Superior temporal gyrus (tissue), 1 donor: Measurements from ENCODE around the gene BGN.
A peak's percentile ranks its signal among the peaks of the same experiment; 100 is the strongest.

Source experiments
- DNase-seq: peaks from one replicate; pipeline ENCODE4 v3.0.0-alpha.2; 2016; ENCODE audit errors: extremely low spot score

Gene BGN

GRCh38 chrX:153504445-153505016 lies 9.8 kb downstream of the BGN start:
- DNase-seq: no peak

- DNase-seq: no peak
These were observed 10.6 kb downstream of the BGN start for GRCh38 chrX:153505361-153505760.

DNA sequence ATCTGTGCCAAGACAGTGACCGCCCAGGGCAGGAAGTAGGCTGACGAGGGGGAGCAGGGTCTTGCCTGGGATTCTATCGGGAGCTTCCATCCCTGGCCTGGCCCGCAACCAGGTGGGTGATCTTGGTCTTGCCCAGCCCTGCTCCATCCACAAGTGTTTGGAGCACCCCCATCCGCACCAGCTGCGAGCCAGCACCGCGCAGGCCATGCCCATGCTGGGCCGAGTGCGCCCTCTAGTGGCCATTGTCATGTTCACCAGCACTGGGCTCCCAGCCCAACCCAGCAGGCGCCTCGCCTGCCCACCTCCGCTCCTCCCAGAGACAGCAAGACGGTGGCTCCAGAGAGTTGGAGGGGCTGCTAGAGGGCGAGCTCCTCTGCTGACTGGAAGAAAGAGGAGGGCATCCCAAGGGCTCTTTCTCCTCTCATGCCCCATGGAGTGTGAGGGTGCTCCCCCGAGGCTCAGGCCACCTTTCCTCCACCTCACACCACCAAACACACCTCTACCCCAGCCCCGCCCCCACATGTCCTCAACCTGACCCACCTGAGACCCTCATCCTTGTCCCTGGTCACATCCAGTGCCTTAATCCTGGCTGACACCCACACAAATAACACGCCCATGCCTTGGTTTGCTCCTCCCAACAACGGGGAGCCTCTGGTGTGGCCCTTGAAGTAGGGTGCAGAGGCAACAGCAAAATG lies 12.9 kb downstream of the BGN start:
- peak; percentile 77 for DNase-seq

GRCh38 chrX:153509592-153509991 lies 14.8 kb downstream of the BGN start:
- DNase-seq: no peak

DNA sequence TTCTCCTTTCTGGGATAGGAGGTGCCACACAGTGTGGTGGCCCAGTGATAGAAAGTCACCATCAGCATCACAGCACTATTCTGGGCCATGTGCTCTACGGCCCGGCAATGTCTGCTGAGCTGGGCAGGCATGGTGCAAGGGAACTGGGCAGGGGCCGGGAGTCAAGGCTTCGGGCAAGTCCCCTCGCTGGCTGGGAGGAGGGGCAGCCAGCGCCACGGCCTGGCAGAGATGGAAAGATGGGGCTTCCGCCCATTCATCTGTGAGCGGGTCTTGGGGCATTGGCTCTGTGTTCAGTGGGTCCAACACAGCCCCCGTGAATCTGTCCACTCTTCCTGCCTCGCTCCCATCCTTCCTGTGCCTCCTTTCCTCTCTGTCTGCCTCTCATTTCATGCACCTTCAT lies 15.6 kb downstream of the BGN start:
- DNase-seq: no peak

DNA sequence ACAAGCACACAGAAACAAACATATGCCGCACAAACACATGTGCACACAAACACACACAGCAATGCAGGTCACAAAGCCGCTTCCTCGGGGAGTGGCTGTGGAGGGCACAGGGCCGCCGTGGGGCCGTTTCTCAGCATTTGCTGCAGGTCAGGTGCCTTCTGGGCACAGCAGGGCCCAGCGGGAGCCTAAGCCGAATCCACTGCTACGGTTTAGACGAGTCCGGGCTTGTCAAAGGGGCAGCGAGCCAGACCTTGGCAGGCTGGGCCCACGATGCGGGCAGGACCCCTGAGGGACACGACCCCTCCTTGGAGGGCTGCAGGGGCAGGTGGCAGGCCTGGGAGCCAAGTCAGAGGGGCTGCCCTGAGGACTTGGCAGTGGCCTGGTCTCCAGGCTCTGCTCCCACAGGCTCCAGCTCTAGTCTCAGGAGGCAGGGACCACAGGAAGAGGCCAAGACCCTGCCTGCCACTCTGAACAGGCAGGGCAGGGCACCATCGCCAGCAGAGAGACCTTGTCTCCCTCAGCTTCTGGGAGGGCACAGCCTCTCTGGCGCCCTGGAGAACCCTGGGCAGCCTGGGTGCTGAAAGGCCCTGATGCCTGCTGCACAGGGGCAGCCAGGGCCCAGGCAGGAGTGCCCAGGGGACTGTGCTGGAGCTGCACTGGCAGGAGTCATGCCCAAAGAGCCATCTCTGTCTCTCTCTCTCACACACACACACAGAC lies 17.2 kb downstream of the BGN start:
- no peak for DNase-seq

DNA sequence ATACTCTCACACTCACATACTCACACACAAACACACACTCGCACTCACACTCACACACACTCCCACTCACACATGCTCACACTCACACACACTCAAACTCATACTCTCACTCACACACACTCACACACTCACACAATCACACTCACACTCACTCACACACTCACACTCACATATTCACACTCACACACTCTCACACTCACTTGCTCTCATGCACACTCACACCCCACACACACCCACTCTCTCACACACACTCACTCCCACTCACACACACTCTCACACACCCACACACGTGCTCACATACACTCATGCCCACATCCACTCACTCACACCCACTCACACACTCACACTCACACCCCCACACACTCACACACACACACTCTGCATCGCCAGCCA lies 17.7 kb downstream of the BGN start:
- DNase-seq: no peak

GRCh38 chrX:153513265-153513664 lies 18.5 kb downstream of the BGN start:
- no peak for DNase-seq

DNA sequence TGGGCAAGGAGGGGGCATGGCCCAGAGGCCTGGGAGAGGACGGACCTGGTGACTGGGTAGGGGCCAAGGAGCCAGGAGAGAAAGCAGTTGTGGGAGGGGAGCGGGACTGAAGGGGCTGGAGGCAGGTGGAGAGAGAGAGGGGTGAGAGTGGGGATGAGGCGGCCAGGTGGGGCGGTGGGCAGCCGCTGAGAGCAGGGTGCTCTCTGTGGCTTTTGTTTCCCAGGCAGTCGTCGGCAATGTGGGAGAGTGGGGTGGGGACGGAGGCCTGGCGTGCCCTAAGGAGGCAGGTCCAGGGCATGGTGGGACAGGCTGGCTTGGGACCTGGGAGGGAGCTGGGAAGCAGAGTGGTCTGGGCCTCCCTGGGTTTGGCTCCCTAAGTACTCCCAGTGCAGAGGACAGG lies 19.5 kb downstream of the BGN start:
- DNase-seq: no peak

GRCh38 chrX:153515435-153515834 lies 20.7 kb downstream of the BGN start:
- no peak for DNase-seq

DNA sequence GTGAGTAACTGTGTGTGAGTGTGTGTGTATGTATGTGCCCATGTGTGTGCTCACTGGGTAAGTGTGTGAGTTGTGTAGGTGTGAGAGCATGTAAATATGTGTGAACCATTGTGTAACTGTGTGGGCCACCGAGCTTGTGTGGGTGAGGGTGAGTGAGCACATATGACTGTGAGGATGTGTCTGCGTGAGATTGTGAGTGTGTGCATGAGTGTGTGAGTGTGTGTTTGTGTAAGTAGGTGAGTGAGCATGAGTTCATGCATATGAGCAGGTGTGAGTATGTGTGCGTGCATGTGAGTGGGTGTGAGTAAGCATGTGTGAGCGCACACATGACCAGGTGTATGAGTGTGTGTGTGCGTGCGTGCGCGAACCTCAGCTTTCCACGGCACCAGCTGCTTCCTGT lies 21.3 kb downstream of the BGN start:
- no peak for DNase-seq

- DNase-seq: no peak
These were observed 22.6 kb downstream of the BGN start, which contains the start of gene ATP2B3 for GRCh38 chrX:153517423-153517822. Gene ATP2B3 (plus strand): TSS chrX:153517642. CDS start chrX:153536248, 18,606 bp downstream.

DNA sequence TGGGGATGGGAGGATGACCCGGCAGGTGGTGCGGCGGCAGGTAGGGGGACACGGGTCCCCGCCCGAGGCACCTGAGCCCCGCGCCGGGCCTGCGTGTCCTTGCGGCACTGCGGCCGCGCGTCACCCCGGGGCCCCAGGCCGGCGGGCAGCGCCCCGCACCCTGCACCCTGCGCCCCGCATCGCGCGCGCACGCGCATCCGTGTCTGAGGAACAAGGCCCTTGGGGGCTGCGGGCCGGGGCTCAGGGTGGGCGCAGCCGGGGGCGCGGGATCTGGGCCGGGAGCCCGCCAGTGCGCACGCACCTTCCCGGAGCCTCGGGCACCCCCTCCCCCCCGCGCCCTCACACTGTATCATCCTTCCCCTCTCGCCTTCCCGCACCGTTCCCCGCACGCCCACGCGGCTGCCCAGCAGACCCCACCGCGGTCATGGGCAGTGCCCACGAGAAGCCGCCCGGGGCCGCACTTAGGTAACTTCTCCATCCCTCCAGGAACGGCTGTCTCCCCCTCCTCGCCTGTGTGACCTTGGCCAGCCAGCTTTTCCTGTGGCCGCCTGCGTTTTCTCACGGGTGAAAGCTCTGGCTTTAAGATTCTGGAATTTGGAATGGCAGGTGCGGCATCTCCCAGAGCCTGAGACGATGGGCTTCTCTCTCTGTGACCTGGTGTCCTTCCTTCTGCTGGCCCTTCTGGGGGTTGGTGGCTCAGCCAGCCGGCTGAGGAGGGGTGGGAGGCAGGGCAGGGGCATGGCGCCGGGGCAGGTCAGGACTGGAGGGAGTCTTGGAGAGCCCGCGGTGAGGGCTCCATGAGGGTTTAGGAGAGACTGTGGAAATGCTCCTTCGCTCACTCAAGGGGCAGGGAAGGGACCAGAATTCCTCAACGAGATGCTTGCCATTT lies 23.4 kb downstream of the BGN start:
- no peak for DNase-seq

DNA sequence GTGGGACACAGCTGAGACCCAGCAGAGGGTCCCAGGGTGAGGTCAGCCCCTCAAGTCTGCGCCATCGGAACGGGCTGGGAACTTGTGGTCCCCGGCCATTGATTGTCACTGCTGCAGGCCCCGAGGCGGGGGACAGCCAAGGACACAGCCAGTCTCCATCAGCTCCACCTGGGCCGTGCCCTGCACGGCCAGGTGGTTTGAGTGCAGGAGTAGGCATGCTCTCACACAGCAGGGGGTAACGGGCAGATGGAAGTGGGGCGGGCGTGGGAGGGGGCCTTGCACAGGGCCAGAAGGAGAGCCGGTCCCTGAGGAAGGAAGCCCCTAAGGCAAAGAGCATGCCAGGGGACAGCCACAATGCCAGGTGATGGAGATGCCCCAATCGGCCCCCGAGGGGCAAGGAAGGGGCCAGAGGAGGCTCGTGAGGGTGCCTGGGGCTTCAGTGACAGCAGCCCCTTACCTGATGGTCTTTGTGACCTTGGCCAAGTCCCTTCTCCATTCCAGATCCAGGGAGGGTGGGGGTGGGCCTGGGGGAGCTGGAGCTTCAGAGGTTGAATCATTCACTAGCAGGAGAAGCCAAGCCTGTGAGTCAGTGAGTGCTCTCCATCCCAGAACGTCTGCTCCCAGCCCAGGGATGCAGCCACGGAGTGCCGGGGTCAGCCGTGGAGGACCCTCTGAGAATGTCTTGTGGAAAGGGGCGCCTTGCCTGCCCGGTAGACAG lies 24.9 kb downstream of the BGN start:
- no peak for DNase-seq

DNA sequence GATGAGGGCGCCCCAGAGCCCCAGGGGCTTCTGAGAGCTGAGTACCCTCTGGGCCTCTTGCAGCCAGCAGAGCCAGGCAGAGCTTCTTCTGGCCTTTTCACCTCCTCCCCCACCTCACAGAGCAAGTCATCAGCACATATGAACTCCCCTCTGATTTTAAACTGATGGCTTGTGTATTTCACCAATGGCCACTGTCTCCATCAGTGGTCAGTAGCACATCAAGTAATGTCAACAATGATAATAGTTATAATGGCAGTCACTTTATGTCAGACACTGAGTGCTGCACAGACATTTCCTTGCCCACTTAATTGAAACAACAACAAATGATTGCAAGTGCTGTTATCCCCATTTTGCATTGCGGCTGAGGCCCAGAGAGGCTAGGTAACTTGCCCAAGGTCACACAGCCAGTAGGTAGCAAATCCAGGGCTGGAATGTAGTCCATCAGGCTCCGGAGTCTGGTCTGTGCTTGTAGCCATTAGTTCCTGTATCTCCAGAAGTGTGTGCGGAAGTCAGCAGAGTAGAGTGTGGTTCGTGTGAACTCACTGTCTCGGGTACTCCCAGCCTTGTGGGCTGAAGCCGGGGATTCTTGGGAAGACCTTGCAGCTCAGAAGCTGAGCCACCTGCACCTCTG lies 25.6 kb downstream of the BGN start:
- no peak for DNase-seq

DNA sequence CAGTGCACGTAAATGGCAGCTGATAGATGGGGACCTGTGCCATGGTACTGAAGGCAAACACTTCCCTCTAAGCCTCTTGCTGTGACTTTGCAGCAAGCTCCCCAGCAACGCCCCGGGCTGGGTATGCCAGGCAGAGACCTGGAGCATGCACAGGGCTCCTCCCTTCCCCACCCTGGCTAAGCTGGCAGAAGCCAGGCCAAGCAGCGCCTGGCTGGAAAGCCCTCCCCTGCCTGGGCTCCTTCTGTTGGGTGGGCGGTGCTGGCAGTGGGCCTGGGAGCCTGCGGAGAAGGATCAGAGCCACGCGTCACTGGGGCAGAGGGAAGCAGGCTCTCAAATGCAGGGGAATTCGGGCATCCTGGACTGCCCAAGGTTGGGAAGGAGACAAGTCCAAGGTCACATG lies 26.3 kb downstream of the BGN start:
- DNase-seq: peak; percentile 14

DNA sequence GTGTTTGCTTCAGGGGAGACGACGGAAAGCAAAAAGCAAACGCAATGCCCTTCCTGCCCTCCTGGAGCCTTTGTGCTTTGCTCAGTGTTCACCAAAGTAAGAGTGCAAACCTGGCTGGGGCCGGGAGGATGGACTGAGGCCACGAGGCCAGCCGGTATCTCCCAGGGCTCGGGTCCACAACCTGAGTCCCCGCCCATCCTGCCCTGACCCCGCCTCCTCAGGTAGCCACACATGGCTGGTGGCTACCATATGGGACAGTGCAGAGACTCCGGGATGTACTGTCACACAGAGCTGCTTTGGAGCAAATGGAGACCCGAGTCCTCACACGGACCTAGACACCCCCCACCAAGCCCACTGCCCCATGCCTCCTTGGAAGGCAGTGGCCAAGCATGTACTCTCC lies 27.5 kb downstream of the BGN start:
- DNase-seq: no peak

DNA sequence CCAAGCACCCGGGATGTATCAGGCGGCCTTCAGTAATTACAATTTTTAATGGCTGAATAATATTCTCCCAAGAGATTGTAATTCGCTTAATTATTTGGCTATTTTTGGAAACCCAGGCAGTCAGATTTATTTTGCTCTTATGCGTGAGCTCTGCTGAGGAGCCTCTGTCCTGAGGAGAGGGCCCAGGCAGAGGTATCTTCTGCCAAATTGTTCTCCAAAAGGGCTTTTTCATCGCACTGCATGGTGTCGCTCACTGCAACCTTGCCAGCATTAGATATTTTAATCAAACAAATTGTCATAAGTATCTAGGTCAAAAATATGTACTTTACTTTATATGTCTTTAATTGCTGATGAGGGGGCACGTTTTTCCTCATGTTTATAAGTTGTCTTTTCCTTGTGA lies 28.5 kb downstream of the BGN start:
- DNase-seq: no peak

DNA sequence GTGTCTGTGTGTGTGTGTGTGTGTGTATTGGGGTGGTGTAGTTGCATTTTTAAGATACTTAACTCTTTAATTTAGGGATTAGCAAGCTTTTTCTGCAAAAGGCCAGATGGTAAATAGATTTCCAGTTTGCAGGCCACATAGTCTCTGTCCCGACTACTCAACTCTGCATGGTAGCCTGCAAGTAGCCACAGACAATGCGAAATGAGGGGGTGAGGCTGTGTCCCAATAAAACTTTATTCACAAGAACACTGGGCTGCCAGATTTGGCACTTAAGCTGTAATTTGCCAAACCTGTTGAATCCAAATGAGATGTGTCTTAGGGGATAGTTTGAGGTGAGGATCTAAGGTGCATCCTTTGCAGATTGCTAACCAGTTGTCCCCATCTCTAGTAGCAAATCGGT lies 29.5 kb downstream of the BGN start:
- DNase-seq: no peak

- no peak for DNase-seq
These were observed 30.7 kb downstream of the BGN start for GRCh38 chrX:153525451-153525850.

GRCh38 chrX:153526042-153526441 lies 31.3 kb downstream of the BGN start:
- no peak for DNase-seq
